ENCODE results near the gene TM9SF4.
A peak's percentile ranks its signal among the peaks of the same experiment; 100 is the strongest.

The TM9SF4 gene

DNA sequence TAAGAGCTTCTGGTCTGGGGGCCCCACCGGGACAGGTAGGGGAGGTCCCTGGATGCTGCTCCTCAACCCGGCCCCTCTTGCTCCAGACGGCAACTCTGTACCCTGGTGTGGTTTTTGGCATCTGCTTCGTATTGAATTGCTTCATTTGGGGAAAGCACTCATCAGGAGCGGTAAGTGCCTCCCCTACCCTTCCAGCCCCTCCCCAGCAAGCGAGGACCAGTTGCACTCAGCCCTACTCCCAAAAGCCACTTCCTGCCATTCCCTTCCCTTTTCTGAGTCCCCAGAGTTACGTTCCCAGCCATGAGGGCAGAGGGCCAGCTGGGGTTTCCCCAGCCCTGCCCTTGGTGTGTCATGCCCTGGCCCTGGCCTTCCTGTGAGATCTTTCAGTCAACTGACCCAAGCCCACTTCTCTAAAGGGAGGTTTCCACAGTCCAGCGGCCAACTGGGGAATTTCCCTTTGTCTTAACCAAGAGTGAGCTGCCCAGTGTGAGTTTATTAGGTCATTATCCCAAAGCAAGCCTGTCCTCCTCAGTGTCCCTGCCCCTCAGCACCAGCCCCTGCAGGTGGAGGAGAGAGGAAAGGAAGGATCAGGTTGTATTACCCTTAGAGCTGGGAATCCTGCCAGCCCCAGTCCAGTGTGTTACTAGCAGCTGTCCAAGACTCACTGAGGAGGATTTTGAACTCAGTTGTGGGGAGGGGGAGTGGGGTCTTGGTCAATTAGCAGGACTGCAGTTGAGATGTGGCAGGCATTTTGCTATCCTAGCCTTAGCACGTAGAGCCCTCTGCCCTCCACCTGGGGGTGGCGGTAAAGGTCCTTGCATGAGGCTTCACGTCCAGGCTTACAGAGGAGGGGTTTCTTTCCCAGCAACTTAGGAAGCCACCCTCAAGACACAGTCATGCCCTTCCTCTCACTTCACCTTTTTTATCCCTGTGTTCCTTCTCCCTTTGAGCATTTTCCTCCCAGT lies 45.8 kb downstream of the TM9SF4 start (continued):
- TF ChIP-seq ZNF654 (tag by site-specific recombination; IDR thresholded peaks at IDR 0.05; ENCODE audit: low read depth) = peak; percentile 37
- peak; percentile 22; the same call in 1 of the 2 replicates for TF ChIP-seq SCRT2 (tag by site-specific recombination; IDR thresholded peaks at IDR 0.05)

DNA sequence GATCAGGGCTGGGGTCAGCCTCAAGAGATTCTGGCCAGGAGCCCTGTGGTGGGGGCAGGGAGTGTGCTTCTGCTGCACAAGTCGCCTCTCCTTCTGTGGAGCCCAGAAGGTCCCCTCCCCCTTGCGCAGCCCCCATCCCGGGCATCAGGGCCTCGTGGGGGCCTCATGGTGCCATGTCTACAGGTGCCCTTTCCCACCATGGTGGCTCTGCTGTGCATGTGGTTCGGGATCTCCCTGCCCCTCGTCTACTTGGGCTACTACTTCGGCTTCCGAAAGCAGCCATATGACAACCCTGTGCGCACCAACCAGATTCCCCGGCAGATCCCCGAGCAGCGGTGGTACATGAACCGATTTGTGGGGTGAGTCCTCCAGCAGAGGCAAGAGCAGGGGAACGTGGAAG lies 48.1 kb downstream of the TM9SF4 start:
- no peak overlapping the region for H3K27ac ChIP-seq (ENCODE audit: extremely low read depth, low read depth, low read length)
- CTCF ChIA-PET = interaction anchor here (1.0 to 1.2 kb wide), 2 partner anchors 48 to 291 kb away, joined by 3 read pairs; no protein-coding TSS in a partner anchor
- no peaks in the 10 kb centered on the region for H3K9me3 ChIP-seq (ENCODE audit: control insufficient read depth, insufficient read depth, low read depth, low read length)
- H3K4me1 ChIP-seq (ENCODE audit: control insufficient read depth, insufficient read depth, low read length) = no peaks in the 10 kb centered on the region
- H3K36me3 ChIP-seq (ENCODE audit: control insufficient read depth in 2 of 2, insufficient read depth in 1 of 2, low read length in 2 of 2) = peaks cover 7 to 81% of the 10 kb centered on the region in 2 experiments; a peak in 2 of 3 replicates
- TF ChIP-seq HOXA7 (CRISPR knock-in tag; IDR thresholded peaks at IDR 0.05; ENCODE audit: borderline replicate concordance) (no peak), ZNF133 (tag by site-specific recombination; IDR thresholded peaks at IDR 0.05) (no peak), ZNF664 (tag by site-specific recombination; IDR thresholded peaks at IDR 0.05) (no peak)
- H3K4me3 ChIP-seq (ENCODE audit: low read depth, low read length) = no peak overlapping the region
- POLR2A ChIA-PET = no interaction called here

- Histone ChIP-seq H3K4me1 (ENCODE audit: control insufficient read depth, insufficient read depth, low read length) (no peaks in the 10 kb centered on the region), H3K4me3 (ENCODE audit: low read depth, low read length) (no peak overlapping the region), H3K36me3 (ENCODE audit: control insufficient read depth in 2 of 2, insufficient read depth in 1 of 2, low read length in 2 of 2) (peaks cover 8 to 79% of the 10 kb centered on the region in 2 experiments; a peak in 2 of 3 replicates), H3K9me3 (ENCODE audit: control insufficient read depth, insufficient read depth, low read depth, low read length) (no peaks in the 10 kb centered on the region), H3K27ac (ENCODE audit: extremely low read depth, low read depth, low read length) (no peak overlapping the region)
- TF ChIP-seq REPIN1 (tag by site-specific recombination; IDR thresholded peaks at IDR 0.05; ENCODE audit: low read depth) (no peak), PBX3 (CRISPR knock-in tag; IDR thresholded peaks at IDR 0.05) (no peak), ZNF830 (tag by site-specific recombination; IDR thresholded peaks at IDR 0.05; ENCODE audit: low read depth) (no peak), ZNF530 (tag by site-specific recombination; IDR thresholded peaks at IDR 0.05; ENCODE audit: low read depth) (no peak), PATZ1 (tag by site-specific recombination; IDR thresholded peaks at IDR 0.05) (no peak), OSR2 (tag by site-specific recombination; IDR thresholded peaks at IDR 0.05) (no peak), ZNF280D (tag by site-specific recombination; IDR thresholded peaks at IDR 0.05) (no peak), ZFP41 (tag by site-specific recombination; IDR thresholded peaks at IDR 0.05; ENCODE audit: borderline replicate concordance) (no peak)
- TF ChIP-seq, protein P1, sequence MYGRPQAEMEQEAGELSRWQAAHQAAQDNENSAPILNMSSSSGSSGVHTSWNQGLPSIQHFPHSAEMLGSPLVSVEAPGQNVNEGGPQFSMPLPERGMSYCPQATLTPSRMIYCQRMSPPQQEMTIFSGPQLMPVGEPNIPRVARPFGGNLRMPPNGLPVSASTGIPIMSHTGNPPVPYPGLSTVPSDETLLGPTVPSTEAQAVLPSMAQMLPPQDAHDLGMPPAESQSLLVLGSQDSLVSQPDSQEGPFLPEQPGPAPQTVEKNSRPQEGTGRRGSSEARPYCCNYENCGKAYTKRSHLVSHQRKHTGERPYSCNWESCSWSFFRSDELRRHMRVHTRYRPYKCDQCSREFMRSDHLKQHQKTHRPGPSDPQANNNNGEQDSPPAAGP (tag by site-specific recombination; IDR thresholded peaks at IDR 0.05) = no peak
- TF ChIP-seq, protein P2, sequence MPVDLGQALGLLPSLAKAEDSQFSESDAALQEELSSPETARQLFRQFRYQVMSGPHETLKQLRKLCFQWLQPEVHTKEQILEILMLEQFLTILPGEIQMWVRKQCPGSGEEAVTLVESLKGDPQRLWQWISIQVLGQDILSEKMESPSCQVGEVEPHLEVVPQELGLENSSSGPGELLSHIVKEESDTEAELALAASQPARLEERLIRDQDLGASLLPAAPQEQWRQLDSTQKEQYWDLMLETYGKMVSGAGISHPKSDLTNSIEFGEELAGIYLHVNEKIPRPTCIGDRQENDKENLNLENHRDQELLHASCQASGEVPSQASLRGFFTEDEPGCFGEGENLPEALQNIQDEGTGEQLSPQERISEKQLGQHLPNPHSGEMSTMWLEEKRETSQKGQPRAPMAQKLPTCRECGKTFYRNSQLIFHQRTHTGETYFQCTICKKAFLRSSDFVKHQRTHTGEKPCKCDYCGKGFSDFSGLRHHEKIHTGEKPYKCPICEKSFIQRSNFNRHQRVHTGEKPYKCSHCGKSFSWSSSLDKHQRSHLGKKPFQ (tag by site-specific recombination; IDR thresholded peaks at IDR 0.05) = no peak
- TF ChIP-seq, protein P3, sequence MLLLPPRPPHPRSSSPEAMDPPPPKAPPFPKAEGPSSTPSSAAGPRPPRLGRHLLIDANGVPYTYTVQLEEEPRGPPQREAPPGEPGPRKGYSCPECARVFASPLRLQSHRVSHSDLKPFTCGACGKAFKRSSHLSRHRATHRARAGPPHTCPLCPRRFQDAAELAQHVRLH (tag by site-specific recombination; IDR thresholded peaks at IDR 0.05) = no peak
- ChIA-PET CTCF (interaction anchor here (1.0 to 1.2 kb wide), 2 partner anchors 48 to 290 kb away, joined by 3 read pairs; no protein-coding TSS in a partner anchor), POLR2A (no interaction called here)
Measured at GRCh38 chr20:32158351-32158750, 48.8 kb downstream of the TM9SF4 start.
